Adrenal gland (tissue), 5 donors: ENCODE results near the gene TOGARAM2.

Experiments
- POLR2A ChIP-seq, 2 donors: fragments of 450-650 bp; IDR thresholded peaks; one replicate each; pipeline ENCODE4 v1.6.1; 2017; ENCODE audit warnings: antibody characterized with exemption in 2 of 2, mild to moderate bottlenecking in 2 of 2, moderate library complexity in 1 of 2
- TF ChIP-seq, protein P1 (sequence below), 6 experiments: fragments of 450-650 bp in 4 of 6; fragments of 200-600 bp in 2 of 6; sonication (generic) in 1 of 6; IDR thresholded peaks; 1 replicate in 5 of 6; 2 replicates in 1 of 6; pipeline versions ENCODE4 v1.5.1 to v1.8.0; 2016 to 2021; ENCODE audit warnings: antibody characterized with exemption in 6 of 6, mild to moderate bottlenecking in 2 of 6, moderate library complexity in 1 of 6
- donor health status: DM: no; HTN: no; CAD: no.

DNA sequence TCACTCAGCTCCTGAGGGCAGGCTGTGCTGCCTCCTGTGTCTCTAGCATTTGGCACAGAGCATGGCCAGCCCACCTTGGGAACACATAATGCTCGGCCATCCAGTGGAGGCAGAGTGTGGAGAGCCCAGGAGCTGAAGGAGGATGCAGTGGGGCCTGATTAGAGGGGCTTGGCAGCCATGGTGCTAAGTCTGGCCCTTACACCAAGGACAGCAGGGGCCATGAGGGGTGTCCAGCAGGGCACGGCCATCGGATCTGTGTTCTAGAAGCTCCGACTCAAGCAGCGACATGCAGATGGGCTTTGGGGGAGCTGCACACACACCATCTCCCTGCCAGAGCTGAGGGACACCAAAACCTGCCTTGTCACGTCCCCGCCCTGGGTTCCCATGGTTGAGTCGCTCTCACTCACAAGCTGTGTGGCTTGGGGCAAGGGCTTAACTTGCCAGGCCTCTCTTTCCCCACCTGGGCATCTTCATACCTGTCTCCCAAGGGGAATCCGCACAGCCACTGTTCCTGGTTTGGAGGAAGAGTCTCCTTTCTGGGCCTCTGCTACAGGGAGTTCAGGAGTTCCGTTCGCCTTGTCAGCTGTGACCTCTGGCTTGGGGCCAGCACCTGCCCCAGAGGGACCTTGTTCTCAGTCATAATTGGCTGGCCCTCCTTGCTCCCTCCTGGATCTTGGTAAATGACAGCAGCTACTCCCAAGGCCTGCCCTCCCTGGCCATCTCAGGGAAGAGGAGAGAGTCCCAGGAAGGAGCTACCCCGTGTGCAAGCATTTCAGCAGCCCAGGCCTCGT is 1.3 kb upstream of the TOGARAM2 start:
- TF ChIP-seq, protein P1, sequence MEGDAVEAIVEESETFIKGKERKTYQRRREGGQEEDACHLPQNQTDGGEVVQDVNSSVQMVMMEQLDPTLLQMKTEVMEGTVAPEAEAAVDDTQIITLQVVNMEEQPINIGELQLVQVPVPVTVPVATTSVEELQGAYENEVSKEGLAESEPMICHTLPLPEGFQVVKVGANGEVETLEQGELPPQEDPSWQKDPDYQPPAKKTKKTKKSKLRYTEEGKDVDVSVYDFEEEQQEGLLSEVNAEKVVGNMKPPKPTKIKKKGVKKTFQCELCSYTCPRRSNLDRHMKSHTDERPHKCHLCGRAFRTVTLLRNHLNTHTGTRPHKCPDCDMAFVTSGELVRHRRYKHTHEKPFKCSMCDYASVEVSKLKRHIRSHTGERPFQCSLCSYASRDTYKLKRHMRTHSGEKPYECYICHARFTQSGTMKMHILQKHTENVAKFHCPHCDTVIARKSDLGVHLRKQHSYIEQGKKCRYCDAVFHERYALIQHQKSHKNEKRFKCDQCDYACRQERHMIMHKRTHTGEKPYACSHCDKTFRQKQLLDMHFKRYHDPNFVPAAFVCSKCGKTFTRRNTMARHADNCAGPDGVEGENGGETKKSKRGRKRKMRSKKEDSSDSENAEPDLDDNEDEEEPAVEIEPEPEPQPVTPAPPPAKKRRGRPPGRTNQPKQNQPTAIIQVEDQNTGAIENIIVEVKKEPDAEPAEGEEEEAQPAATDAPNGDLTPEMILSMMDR (IDR thresholded peaks at IDR 0.05): no peak
- no peak for TF ChIP-seq POLR2A (IDR thresholded peaks at IDR 0.05)
